RCC 7860 (cell line): ENCODE results near the gene NSD2.
"Not testable (repeated sequence)": the region's sequence is repeated elsewhere in the genome, so short reads cannot be mapped to it uniquely, and the experiment has no call there.

ENCODE experiments used
- DNase-seq: peaks from one replicate; pipeline ENCODE4 v3.0.0-alpha.2; 2015; ENCODE audit warnings: low spot score
- FAIRE-seq: peaks from 2 replicates; lab custom pipeline; 2012; peaks lifted over from hg19 to GRCh38; lab: Jason Lieb, UNC

NSD2 gene

DNA sequence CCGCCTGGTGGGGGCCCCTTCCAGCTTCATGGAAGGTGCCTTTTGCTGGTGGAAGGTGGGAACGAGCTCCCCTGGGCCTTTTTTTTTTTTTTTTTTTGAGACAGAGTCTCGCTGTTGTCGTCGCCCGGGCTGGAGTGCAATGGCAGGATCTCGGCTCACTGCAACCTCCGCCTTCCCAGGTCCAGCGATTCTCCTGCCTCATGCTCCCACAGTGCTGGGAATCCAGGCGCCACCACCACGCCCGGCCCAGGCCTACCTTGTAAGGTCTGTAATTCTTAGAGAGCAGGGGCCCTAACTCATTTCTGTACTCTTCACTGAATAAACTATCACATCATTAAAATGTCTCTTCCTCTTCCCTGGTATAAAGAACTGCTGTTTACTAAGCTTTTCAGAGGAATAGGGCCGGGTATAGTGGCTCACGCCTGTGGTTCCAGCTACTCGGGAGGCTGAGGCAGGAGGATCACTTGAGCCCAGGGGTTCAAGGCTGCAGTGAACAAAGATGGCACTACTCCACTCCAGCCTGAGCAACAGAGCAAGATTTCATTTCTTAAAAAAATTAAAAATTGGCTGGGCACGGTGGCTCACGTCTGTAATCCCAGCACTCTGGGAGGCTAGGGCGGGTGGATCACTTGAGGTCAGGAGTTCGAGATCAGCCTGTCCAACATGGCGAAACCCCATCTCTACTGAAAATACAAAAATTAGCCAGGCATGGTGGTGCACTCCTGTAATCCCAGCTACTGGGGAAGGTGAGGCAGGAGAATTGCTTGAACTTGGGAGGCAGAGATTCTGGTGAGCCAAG is 122.7 kb downstream of the NSD2 start:
- not testable (repeated sequence) for DNase-seq, FAIRE-seq

GRCh38 chr4:1994938-1995337 is 123.7 kb downstream of the NSD2 start:
- FAIRE-seq = no peak
- no peak for DNase-seq

- no peak for FAIRE-seq
Observed at GRCh38 chr4:1996866-1997611, 125.8 kb downstream of the NSD2 start.

GRCh38 chr4:1997712-1998111 is 126.5 kb downstream of the NSD2 start:
- DNase-seq = no peak
- no peak for FAIRE-seq

More at GRCh38 chr4:1996866-1997611, 125.8 kb downstream of the NSD2 start:
- no peak for DNase-seq

DNA sequence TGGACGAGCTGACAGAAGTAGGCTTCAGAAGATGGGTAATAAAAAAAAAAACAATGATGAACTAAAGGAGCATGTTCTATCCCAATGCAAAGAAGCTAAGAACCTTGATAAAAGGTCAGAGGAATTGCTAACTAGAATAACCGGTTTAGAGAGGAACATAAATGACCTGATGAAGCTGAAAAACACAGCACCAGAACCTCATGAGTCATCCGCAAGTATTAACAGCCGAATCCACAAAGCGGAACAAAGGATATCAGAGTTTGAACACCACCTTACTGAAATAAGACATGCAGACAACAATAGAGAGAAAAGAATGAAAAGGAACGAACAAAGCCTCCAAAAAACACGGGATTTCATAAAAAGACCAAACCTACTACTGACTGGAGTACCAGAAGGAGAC is 127.1 kb downstream of the NSD2 start:
- FAIRE-seq = peak; percentile 97
- peak; percentile 64 for DNase-seq

- FAIRE-seq, DNase-seq: not testable (repeated sequence)
Observed at GRCh38 chr4:1999308-1999707, 128.1 kb downstream of the NSD2 start.

GRCh38 chr4:2003361-2003760 is 132.2 kb downstream of the NSD2 start:
- not testable (repeated sequence) for DNase-seq, FAIRE-seq

DNA sequence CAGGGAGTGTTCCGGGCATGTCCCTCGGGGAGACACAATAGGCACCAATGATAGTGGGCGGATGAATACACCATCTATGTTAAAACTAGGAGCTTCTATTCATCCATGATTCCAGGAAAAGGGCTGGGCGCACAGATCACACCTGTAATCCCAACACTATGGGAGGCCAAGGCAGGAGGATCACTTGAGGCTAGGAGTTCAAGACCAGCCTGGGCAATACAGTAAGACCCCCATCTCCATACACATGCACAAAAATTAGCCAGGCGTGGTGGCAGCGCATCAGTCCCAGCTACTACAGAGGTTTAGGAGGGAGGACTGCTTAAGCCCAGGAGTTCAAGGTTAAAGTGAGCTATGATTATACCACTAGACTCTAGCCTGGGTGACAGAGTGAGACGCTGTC is 135.2 kb downstream of the NSD2 start:
- FAIRE-seq = no peak
- DNase-seq = no peak

GRCh38 chr4:2006956-2007653 is 135.9 kb downstream of the NSD2 start:
- no peak for FAIRE-seq
- DNase-seq = peak; percentile 8

- DNase-seq (no peak), FAIRE-seq (no peak)
Observed at GRCh38 chr4:2007804-2008670, 136.8 kb downstream of the NSD2 start.

DNA sequence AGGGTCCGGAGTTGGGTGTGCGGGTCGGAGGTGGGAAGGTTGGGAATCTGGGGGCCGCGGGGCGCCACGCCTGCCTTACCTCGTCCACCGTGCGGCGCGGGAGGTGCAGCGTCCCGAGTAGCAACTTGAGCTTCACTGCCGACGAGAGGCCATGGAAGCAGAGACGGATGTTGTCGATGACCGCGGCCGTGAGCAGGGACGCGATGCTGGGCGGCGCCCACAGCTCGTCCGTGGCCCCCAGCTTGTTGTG is 137.4 kb downstream of the NSD2 start:
- no peak for FAIRE-seq

GRCh38 chr4:2008921-2009650 is 137.9 kb downstream of the NSD2 start, which contains the start of gene NELFA:
Gene NELFA, minus strand, starts transcription at chr4:2008974. Its CDS starts 15 bp downstream, at chr4:2008959.
- DNase-seq (peak; percentile 83), FAIRE-seq (no peak)

More for the DNA sequence above, 137.4 kb downstream of the NSD2 start:
- DNase-seq = no peak

DNA sequence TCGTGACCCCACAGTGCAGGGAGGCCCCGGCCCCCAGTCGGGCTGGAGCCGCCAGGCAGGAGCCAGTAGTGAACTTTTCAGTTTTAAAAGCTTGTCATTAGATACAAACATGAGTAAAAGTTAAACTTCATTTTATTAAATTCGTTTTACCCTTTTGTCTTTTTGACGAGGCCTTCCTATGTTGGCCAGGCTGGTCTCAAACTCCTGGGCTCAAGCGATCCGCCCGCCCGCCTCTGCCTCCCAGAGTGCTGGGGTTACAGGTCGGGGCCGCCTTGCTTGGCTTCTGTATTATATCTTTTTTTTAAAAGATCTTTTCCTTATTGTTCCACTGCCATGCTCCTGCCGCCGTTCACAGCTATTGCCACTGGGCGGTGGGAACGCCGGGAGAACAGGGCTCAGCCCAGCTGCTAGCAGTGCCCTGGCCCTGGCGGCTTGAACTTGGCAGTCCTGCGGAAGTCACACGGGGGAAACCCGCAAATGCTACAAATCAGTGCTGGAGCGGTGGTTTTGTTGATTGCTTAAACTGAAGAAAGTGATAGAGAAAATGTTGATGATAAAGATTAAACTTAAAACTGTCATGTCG is 138.5 kb downstream of the NSD2 start:
- no peak for FAIRE-seq
- peak; percentile 64 for DNase-seq

DNA sequence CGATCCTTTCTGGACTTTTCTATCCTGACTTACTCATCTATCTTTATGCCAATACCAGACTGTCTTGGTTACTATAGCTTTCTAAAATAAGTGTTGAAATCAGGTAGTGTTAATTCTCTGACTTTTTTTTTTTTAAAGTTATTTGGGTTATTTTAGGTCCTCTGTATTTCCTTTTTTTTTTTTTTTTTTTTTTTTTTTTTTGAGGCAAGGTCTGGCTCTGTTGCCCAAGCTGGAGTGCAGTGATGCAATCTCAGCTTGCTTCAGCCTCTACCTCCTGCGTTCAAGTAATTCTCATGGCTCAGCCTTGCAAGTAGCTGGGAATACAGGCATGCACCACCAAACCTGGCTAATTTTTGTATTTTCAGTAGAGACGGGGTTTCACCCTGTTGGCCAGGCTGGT is 140.4 kb downstream of the NSD2 start:
- no peak for DNase-seq

GRCh38 chr4:2015008-2015407 is 143.8 kb downstream of the NSD2 start:
- DNase-seq (no peak), FAIRE-seq (no peak)

More for the DNA sequence above, 140.4 kb downstream of the NSD2 start:
- FAIRE-seq = no peak

DNA sequence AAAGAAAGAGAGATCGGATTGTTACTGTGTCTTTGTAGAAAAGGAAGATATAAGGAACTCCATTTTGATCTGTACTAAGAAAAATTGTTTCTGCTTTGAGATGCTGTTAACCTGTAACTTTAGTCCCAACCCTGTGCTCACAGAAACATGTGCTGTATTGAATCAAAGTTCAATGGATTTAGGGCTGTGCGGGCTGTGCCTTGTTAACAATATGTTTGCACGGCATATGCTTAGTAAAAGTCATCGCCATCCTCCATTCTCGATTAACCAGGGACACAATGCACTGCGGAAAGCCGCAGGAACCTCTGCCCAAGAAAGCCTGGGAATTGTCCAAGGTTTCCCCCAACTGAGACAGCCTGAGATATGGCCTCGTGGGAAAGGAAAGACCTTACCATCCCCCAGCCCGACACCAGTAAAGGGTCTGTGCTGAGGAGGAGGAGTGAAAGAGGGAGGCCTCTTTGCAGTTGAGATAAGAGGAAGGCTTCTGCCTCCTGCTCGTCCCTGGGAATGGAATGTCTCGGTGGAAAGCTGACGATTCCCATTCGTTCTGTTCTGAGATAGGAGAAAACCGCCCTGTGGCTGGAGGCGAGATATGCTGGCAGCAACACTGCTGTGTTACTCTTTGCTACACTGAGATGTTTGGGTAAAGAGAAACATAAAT is 150.3 kb downstream of the NSD2 start:
- DNase-seq, FAIRE-seq: not testable (repeated sequence)

DNA sequence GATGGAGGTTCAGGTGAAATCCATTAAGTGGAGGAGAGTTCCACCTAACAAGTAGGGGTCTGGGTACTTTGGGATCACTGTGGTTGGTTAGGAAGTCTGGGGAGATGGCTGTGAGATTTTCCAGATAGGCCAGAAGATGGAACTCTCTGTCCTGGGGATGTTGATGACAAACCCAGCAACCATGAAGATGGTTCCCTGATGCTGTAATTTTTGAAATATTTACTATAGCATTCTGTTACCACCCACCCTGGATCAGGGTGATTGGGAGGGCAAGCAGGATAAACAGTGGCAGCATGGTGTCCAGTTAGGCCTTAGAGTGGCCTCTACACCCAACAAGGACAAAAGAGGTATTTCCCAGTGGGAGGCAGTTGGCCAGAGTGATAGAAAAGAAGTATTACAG is 153.5 kb downstream of the NSD2 start:
- FAIRE-seq = no peak
- DNase-seq = no peak

- no peak for FAIRE-seq
- DNase-seq = no peak
Observed at GRCh38 chr4:2025817-2026216, 154.6 kb downstream of the NSD2 start.

DNA sequence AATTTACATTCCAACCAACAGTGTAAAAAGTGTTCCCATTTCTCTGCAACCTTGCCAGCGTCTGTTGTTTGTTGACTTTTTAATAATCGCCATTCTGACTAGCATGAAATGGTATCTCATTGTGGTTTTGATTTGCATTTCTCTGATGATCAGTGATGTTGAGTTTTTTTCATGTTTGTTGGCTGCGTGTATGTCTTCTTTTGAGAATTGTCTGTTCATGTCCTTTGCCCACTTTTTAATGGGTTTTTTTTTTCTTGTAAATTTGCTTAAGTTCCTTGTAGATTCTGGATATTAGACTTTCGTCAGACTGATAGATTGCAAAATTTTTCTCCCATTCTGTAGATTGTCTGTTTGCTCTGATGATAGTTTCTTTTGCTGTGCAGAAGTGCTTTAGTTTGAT is 155.9 kb downstream of the NSD2 start:
- not testable (repeated sequence) for DNase-seq, FAIRE-seq
